K562 (cell line): ENCODE results near the gene GCN1. TPM values are rescaled to one million over a fixed set of nuclear protein-coding genes. Genes with fewer than 3 reads are reported as not detected.
A peak's percentile ranks its signal among the peaks of the same experiment; 100 is the strongest.

ENCODE experiments used
- ATAC-seq: fragments of 200-7000 bp; cut with Tn5 transposase; 3 replicates; pipeline ENCODE4 v1.9.1; 2020; ENCODE audit warnings: moderate library complexity
- BruUV-seq: library from RNA; stranded (reverse); fragments of 400-500 nt; replicated peaks from 2 replicates; lab custom pipeline; 2021; lab: Mats Ljungman, UMichigan
- CTCF ChIA-PET: fragments of 300-600 bp; formaldehyde crosslinking; extraction: SDS; loops from one replicate; lab custom pipeline; 2021; ENCODE audit warnings: low intra/inter-chr PET ratio; lab: Yijun Ruan, JAX
- POLR2A ChIA-PET: fragments of 300-600, 350-650 bp; sonication (Branson Sonifier 250); formaldehyde crosslinking; extraction: SDS; loops from one replicate; lab custom pipeline; 2021; ENCODE audit warnings: antibody characterized with exemption, inconsistent platforms; lab: Yijun Ruan, JAX
- DNase-seq, 4 experiments: peaks; one replicate each; pipeline versions ENCODE4 v3.0.0 to v3.0.0-alpha.2; 2011 to 2018; ENCODE audit warnings: low spot score in 3 of 4, mixed read lengths in 3 of 4; ENCODE audit errors: extremely low read depth in 1 of 4
- FAIRE-seq: peaks from 2 replicates; lab custom pipeline; 2011; peaks lifted over from hg19 to GRCh38; lab: Jason Lieb, UNC
- H2AFZ ChIP-seq: 2 replicates; pipeline ENCODE4 v1.6.0; 2011; ENCODE audit warnings: low read depth, low read length, control low read depth, inconsistent platforms
- H3K27ac ChIP-seq: fragments of 200-600 bp; 3 replicates; pipeline ENCODE4 v1.8.0; 2011; ENCODE audit warnings: low read depth, mild to moderate bottlenecking, control low read depth, inconsistent platforms, low read length, moderate library complexity, mixed read lengths; ENCODE audit errors: extremely low read depth
- H3K27me3 ChIP-seq, 2 experiments: fragments of 300-600 bp in 1 of 2; 2 replicates in 1 of 2; 3 replicates in 1 of 2; pipeline versions ENCODE4 v1.6.0 to v1.8.0; 2011; ENCODE audit warnings: inconsistent platforms in 2 of 2, low read length in 2 of 2, mild to moderate bottlenecking in 1 of 2, mixed read lengths in 1 of 2, moderate library complexity in 1 of 2; ENCODE audit not compliant: control insufficient read depth in 2 of 2, insufficient read depth in 2 of 2
- H3K36me3 ChIP-seq: fragments of 300-600 bp; 3 replicates; pipeline ENCODE4 v1.8.0; 2011; ENCODE audit warnings: mild to moderate bottlenecking, low read length, inconsistent platforms; ENCODE audit not compliant: control insufficient read depth, insufficient read depth
- H3K4me1 ChIP-seq, 2 experiments: fragments of 200-600 bp in 1 of 2; replicated peaks in 1 of 2; 2 replicates in 1 of 2; 3 replicates in 1 of 2; pipeline versions ENCODE4 v1.5.1 to v1.8.0; 2011; ENCODE audit warnings: inconsistent platforms in 2 of 2, low read length in 2 of 2, mild to moderate bottlenecking in 1 of 2, mixed read lengths in 1 of 2, moderate library complexity in 1 of 2; ENCODE audit not compliant: control insufficient read depth in 2 of 2, insufficient read depth in 2 of 2
- H3K4me2 ChIP-seq: 2 replicates; pipeline ENCODE4 v1.6.1; 2011; ENCODE audit warnings: low read length, control low read depth, inconsistent platforms, mixed read lengths; ENCODE audit not compliant: insufficient read depth
- H3K4me3 ChIP-seq: fragments of 200-600 bp; sonication (generic), shearing (Covaris generic); 2 replicates; pipeline ENCODE4 v1.5.1; 2016; ENCODE audit warnings: control low read depth, inconsistent platforms
- H3K79me2 ChIP-seq: fragments of 200-600 bp; 3 replicates; pipeline ENCODE4 v1.8.0; 2011; ENCODE audit warnings: low read length, inconsistent platforms; ENCODE audit not compliant: control insufficient read depth, insufficient read depth
- H3K9ac ChIP-seq, 2 experiments: 2 replicates each; pipeline versions ENCODE4 v1.6.0 to v1.6.1; 2011; ENCODE audit warnings: low read depth in 2 of 2, low read length in 2 of 2, control low read depth in 1 of 2, inconsistent platforms in 1 of 2, mild to moderate bottlenecking in 1 of 2, mixed read lengths in 1 of 2; ENCODE audit not compliant: insufficient read depth in 1 of 2
- H3K9me1 ChIP-seq: one replicate; pipeline ENCODE4 v1.6.0; 2011; ENCODE audit warnings: inconsistent platforms, mild to moderate bottlenecking, low read length, moderate library complexity; ENCODE audit not compliant: control insufficient read depth, insufficient read depth
- H3K9me3 ChIP-seq: replicated peaks from 2 replicates; pipeline ENCODE4 v1.5.1; 2011; ENCODE audit warnings: low read depth, low read length, inconsistent platforms; ENCODE audit not compliant: control insufficient read depth, insufficient read depth
- H4K20me1 ChIP-seq: replicated peaks from 2 replicates; pipeline ENCODE4 v1.6.1; 2011; ENCODE audit warnings: low read length, inconsistent platforms, mixed read lengths; ENCODE audit not compliant: control insufficient read depth, insufficient read depth
- COPS2 ChIP-seq: fragments of 450-650 bp; conservative IDR thresholded peaks from 2 replicates; pipeline ENCODE4 v1.6.1; 2016; ENCODE audit warnings: mild to moderate bottlenecking, moderate library complexity
- HCFC1 ChIP-seq: IDR thresholded peaks from 2 replicates; pipeline ENCODE4 v1.6.1; 2012; ENCODE audit warnings: low read depth, low read length, improper control_type of control experiment
- POLR2G ChIP-seq: fragments of 200-400 bp; formaldehyde crosslinking; IDR thresholded peaks from 2 replicates; pipeline ENCODE4 v1.6.1; 2017; ENCODE audit warnings: low read depth, mild to moderate bottlenecking, antibody characterized with exemption, low read length, moderate library complexity
- WGBS: fragments of 100-300 bp; shearing (Covaris generic); methylation state at CpG from one replicate; pipeline ENCODE4 v1.1.6; 2016; ENCODE audit warnings: low coverage, mixed read lengths; ENCODE audit not compliant: insufficient coverage; ENCODE audit errors: missing lambda C conversion rate; 5-methylcytosine and 5-hydroxymethylcytosine counted together
- in situ Hi-C: fragments of 300-500 bp; cut with MboI; formaldehyde crosslinking; loops from 4 replicates; pipeline ENCODE4 v1.15.0; 2018; ENCODE audit warnings: inconsistent platforms, mixed read lengths
- intact Hi-C: fragments of 100-400 bp; cut with micrococcal nuclease; formaldehyde crosslinking; loops from 2 replicates; pipeline ENCODE4 v1.14.2; 2022
- polyA plus RNA-seq, 8 experiments: library from polyadenylated mRNA; depleted of rRNA in 4 of 8; stranded (reverse) in 5 of 8; unstranded in 3 of 8; fragments of >200 nt; fragmentation: Nextera tagmentation in 2 of 8; fragmentation: Illumina TruSeq in 1 of 8; extraction: Ambion mirVana in 2 of 8; extraction: Trizol in 1 of 8; gene quantifications; 2 replicates each; pipeline versions ENCODE4 v1.2.1 to v1.2.3, GENCODE V29; 2011 to 2014; ENCODE audit warnings: inconsistent platforms in 1 of 8, missing spikeins in 1 of 8
- total RNA-seq, 7 experiments: library from RNA; depleted of rRNA in 6 of 7; stranded (reverse); fragments of >200 nt in 6 of 7; fragmentation: Illumina TruSeq in 2 of 7; extraction: Trizol in 2 of 7; gene quantifications; 2 replicates each; pipeline versions ENCODE4 v1.2.1 to v1.2.3, GENCODE V29; 2011 to 2021; ENCODE audit warnings: low replicate concordance in 1 of 7
- TF ChIP-seq, protein P1 (sequence below): IDR thresholded peaks from 2 replicates; pipeline ENCODE4 v1.6.1; 2014; ENCODE audit warnings: antibody characterized with exemption
- TF ChIP-seq, protein P2 (sequence below): fragments of 200-600 bp; sonication (generic); IDR thresholded peaks from one replicate; pipeline ENCODE4 v1.6.1; 2012; ENCODE audit warnings: mild to moderate bottlenecking, low read depth, low read length, inconsistent platforms

The GCN1 gene
- total and polyA plus RNA-seq, 9 of the 15 experiments (the other 6 are each of a cell fraction or from before 2014, with no cell fraction given): 11.9 to 190 (median 51.7) TPM

DNA sequence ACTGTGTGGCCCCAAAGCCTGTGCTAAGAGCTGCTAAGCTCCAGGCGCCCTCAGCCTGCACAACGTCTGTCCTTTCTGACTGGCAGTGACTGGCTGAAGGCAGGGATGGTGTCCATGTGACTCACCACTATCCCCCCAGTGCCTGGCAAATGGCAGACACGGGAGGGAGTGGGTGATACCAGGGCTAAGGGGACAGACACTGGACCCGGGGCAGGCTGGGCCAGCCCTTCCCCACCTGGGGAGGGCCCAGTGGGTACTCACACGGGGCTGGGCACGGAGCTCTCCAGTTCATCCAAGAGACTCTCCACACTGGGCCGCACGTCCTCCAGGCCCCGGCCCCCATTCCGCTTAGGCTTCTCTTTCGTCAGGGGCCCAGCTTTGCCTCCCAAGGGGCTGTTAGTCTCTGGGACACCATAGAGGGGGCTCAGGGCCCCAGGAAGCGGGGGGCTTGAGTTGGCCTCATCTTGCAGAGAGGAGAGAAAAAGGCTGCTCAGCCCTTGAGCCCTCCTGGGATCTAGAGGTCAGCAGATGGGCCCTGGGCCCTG, 27.8 kb upstream of the GCN1 start:
- in situ Hi-C loops: no loop called here
- H3K9ac ChIP-seq: peak overlapping the region in 1 of 2 experiments; percentile 9; a peak in 1 of 4 replicates
- BruUV-seq: no TSS peak
- H3K36me3 ChIP-seq: peaks cover 70% of the 10 kb centered on the region; the same call in 2 of the 3 replicates
- H4K20me1 ChIP-seq: no peaks in the 10 kb centered on the region; the same call in 1 of the 2 replicates
- POLR2A ChIA-PET: interaction anchor here (0.5 to 17.7 kb wide), 4 partner anchors 9 to 69 kb away, joined by 3 to 420 read pairs (median 170); partner anchors contain the start of genes GCN1, RNU4-1, RNU4-2 and RPLP0
- no peak for ATAC-seq
- intact Hi-C loops: no loop called here
- H3K79me2 ChIP-seq: peaks cover 8% of the 10 kb centered on the region; the same call in 1 of the 3 replicates
- H3K4me2 ChIP-seq: no peak overlapping the region
- no peak overlapping the region for H2AFZ ChIP-seq
- H3K27me3 ChIP-seq: no peaks in the 10 kb centered on the region
- TF ChIP-seq POLR2G: peak; percentile 41; the same call in 1 of the 2 replicates
- TF ChIP-seq, protein P1, sequence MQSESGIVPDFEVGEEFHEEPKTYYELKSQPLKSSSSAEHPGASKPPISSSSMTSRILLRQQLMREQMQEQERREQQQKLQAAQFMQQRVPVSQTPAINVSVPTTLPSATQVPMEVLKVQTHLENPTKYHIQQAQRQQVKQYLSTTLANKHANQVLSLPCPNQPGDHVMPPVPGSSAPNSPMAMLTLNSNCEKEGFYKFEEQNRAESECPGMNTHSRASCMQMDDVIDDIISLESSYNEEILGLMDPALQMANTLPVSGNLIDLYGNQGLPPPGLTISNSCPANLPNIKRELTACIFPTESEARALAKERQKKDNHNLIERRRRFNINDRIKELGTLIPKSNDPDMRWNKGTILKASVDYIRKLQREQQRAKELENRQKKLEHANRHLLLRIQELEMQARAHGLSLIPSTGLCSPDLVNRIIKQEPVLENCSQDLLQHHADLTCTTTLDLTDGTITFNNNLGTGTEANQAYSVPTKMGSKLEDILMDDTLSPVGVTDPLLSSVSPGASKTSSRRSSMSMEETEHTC: no peak
- no peak for TF ChIP-seq HCFC1
- TF ChIP-seq, protein P2, sequence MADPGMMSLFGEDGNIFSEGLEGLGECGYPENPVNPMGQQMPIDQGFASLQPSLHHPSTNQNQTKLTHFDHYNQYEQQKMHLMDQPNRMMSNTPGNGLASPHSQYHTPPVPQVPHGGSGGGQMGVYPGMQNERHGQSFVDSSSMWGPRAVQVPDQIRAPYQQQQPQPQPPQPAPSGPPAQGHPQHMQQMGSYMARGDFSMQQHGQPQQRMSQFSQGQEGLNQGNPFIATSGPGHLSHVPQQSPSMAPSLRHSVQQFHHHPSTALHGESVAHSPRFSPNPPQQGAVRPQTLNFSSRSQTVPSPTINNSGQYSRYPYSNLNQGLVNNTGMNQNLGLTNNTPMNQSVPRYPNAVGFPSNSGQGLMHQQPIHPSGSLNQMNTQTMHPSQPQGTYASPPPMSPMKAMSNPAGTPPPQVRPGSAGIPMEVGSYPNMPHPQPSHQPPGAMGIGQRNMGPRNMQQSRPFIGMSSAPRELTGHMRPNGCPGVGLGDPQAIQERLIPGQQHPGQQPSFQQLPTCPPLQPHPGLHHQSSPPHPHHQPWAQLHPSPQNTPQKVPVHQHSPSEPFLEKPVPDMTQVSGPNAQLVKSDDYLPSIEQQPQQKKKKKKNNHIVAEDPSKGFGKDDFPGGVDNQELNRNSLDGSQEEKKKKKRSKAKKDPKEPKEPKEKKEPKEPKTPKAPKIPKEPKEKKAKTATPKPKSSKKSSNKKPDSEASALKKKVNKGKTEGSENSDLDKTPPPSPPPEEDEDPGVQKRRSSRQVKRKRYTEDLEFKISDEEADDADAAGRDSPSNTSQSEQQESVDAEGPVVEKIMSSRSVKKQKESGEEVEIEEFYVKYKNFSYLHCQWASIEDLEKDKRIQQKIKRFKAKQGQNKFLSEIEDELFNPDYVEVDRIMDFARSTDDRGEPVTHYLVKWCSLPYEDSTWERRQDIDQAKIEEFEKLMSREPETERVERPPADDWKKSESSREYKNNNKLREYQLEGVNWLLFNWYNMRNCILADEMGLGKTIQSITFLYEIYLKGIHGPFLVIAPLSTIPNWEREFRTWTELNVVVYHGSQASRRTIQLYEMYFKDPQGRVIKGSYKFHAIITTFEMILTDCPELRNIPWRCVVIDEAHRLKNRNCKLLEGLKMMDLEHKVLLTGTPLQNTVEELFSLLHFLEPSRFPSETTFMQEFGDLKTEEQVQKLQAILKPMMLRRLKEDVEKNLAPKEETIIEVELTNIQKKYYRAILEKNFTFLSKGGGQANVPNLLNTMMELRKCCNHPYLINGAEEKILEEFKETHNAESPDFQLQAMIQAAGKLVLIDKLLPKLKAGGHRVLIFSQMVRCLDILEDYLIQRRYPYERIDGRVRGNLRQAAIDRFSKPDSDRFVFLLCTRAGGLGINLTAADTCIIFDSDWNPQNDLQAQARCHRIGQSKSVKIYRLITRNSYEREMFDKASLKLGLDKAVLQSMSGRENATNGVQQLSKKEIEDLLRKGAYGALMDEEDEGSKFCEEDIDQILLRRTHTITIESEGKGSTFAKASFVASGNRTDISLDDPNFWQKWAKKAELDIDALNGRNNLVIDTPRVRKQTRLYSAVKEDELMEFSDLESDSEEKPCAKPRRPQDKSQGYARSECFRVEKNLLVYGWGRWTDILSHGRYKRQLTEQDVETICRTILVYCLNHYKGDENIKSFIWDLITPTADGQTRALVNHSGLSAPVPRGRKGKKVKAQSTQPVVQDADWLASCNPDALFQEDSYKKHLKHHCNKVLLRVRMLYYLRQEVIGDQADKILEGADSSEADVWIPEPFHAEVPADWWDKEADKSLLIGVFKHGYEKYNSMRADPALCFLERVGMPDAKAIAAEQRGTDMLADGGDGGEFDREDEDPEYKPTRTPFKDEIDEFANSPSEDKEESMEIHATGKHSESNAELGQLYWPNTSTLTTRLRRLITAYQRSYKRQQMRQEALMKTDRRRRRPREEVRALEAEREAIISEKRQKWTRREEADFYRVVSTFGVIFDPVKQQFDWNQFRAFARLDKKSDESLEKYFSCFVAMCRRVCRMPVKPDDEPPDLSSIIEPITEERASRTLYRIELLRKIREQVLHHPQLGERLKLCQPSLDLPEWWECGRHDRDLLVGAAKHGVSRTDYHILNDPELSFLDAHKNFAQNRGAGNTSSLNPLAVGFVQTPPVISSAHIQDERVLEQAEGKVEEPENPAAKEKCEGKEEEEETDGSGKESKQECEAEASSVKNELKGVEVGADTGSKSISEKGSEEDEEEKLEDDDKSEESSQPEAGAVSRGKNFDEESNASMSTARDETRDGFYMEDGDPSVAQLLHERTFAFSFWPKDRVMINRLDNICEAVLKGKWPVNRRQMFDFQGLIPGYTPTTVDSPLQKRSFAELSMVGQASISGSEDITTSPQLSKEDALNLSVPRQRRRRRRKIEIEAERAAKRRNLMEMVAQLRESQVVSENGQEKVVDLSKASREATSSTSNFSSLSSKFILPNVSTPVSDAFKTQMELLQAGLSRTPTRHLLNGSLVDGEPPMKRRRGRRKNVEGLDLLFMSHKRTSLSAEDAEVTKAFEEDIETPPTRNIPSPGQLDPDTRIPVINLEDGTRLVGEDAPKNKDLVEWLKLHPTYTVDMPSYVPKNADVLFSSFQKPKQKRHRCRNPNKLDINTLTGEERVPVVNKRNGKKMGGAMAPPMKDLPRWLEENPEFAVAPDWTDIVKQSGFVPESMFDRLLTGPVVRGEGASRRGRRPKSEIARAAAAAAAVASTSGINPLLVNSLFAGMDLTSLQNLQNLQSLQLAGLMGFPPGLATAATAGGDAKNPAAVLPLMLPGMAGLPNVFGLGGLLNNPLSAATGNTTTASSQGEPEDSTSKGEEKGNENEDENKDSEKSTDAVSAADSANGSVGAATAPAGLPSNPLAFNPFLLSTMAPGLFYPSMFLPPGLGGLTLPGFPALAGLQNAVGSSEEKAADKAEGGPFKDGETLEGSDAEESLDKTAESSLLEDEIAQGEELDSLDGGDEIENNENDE: no peak
- TF ChIP-seq COPS2: no peak
- TF ChIP-seq, all 486 proteins: peak for 1
- FAIRE-seq (no peak), DNase-seq (no peak)
- CTCF ChIA-PET: no interaction called here
- peaks cover 19 to 39% of the 10 kb centered on the region in 2 experiments for H3K4me1 ChIP-seq
- H3K27ac ChIP-seq: no peak overlapping the region
- no peak overlapping the region for H3K4me3 ChIP-seq
- H3K9me1 ChIP-seq: peaks cover 2% of the 10 kb centered on the region
- no peaks in the 10 kb centered on the region for H3K9me3 ChIP-seq
- WGBS: 72% methylated on average over 5 of the region's 12 CpGs
